EL (cell line): Measurements from ENCODE around the gene WNT11.
A peak's percentile ranks its signal among the peaks of the same experiment; 100 is the strongest.

ENCODE experiments used
- DNase-seq: peaks from one replicate; pipeline ENCODE4 v3.0.0-alpha.2; 2016

Gene WNT11

GRCh38 chr11:76218449-76219178 is 12.3 kb upstream of the WNT11 start:
- no peak for DNase-seq

- DNase-seq, result no peak
Measured at GRCh38 chr11:76217653-76218160, 11.4 kb upstream of the WNT11 start.

GRCh38 chr11:76216536-76217325 is 10.4 kb upstream of the WNT11 start:
- no peak for DNase-seq

GRCh38 chr11:76215941-76216340 is 9.6 kb upstream of the WNT11 start:
- DNase-seq, result peak; percentile 84

GRCh38 chr11:76214968-76215548 is 8.8 kb upstream of the WNT11 start:
- DNase-seq, result no peak

GRCh38 chr11:76214186-76214585 is 7.9 kb upstream of the WNT11 start:
- no peak for DNase-seq

- no peak for DNase-seq
Measured at GRCh38 chr11:76212086-76213035, 6.1 kb upstream of the WNT11 start.

GRCh38 chr11:76210931-76211851 is 4.9 kb upstream of the WNT11 start:
- no peak for DNase-seq

- DNase-seq, result peak; percentile 64
Measured at GRCh38 chr11:76209973-76210930, 4.0 kb upstream of the WNT11 start.

- DNase-seq, result peak; percentile 10
Measured at GRCh38 chr11:76209375-76209972, 3.2 kb upstream of the WNT11 start.

- peak; percentile 62 for DNase-seq
Measured at GRCh38 chr11:76208438-76209374, 2.4 kb upstream of the WNT11 start.

GRCh38 chr11:76207642-76208401 is 1.5 kb upstream of the WNT11 start:
- peak; percentile 82 for DNase-seq

GRCh38 chr11:76206077-76206326 is 300 bp downstream of the WNT11 start:
- DNase-seq, result no peak

- DNase-seq, result no peak
Measured at GRCh38 chr11:76205252-76206076, 838 bp downstream of the WNT11 start.

GRCh38 chr11:76203937-76204336 is 2.4 kb downstream of the WNT11 start:
- DNase-seq, result no peak

- no peak for DNase-seq
Measured at GRCh38 chr11:76203131-76203925, 3.0 kb downstream of the WNT11 start.
